PC-3 (cell line): ENCODE measurements around the gene AJAP1.

Experiments
- CTCF ChIP-seq: fragments of 300-600 bp; sonication (generic); conservative IDR thresholded peaks from 2 replicates; pipeline ENCODE4 v1.5.1; 2017; ENCODE audit warnings: antibody characterized with exemption, low read depth, mild to moderate bottlenecking, low read length
- EZH2 ChIP-seq: fragments of 300-600 bp; sonication (generic); IDR thresholded peaks from one replicate; pipeline ENCODE4 v1.6.1; 2017; ENCODE audit warnings: antibody characterized with exemption, mild to moderate bottlenecking, low read length; ENCODE audit not compliant: unreplicated experiment
- EZH2phosphoT487 ChIP-seq: fragments of 300-600 bp; sonication (generic); IDR thresholded peaks from 2 replicates; pipeline ENCODE4 v1.6.1; 2018; ENCODE audit warnings: mild to moderate bottlenecking, antibody characterized with exemption, low read length, borderline replicate concordance

GRCh38 chr1:4786055-4786454 lies 131.6 kb downstream of the AJAP1 start:
- TF ChIP-seq CTCF, result no peak
- TF ChIP-seq EZH2phosphoT487, result no peak
- TF ChIP-seq EZH2, result no peak
